Left lung (tissue), 10 donors: ENCODE measurements around the gene PRG2. TPM values are rescaled to one million over a fixed set of nuclear protein-coding genes. Genes with fewer than 3 reads are reported as not detected.

Source experiments
- ATAC-seq: fragments of 200-7000 bp; cut with Tn5 transposase; one replicate; pipeline ENCODE4 v1.9.1; 2020; ENCODE audit warnings: moderate library complexity
- DNase-seq, 4 donors: peaks; one replicate each; pipeline ENCODE4 v3.0.0-alpha.2; 2013 to 2020
- H3K27ac ChIP-seq, 2 donors: fragments of 200-600 bp; sonication (generic) in 1 of 2; one replicate each; pipeline versions ENCODE4 v1.5.0 to v1.8.0; 2020 to 2021
- H3K27me3 ChIP-seq, 2 donors: fragments of 200-600 bp; sonication (generic) in 1 of 2; one replicate each; pipeline versions ENCODE4 v1.5.0 to v1.8.0; 2020 to 2021
- H3K36me3 ChIP-seq, 2 donors: fragments of 200-600 bp; sonication (generic) in 1 of 2; one replicate each; pipeline versions ENCODE4 v1.5.0 to v1.8.0; 2020 to 2021
- H3K4me1 ChIP-seq, 2 donors: fragments of 200-600 bp; one replicate each; pipeline ENCODE4 v1.8.0; 2021
- H3K4me3 ChIP-seq, 2 donors: fragments of 200-600 bp; sonication (generic) in 1 of 2; one replicate each; pipeline versions ENCODE4 v1.5.0 to v1.8.0; 2020 to 2021; ENCODE audit warnings: mild to moderate bottlenecking in 1 of 2
- H3K9me3 ChIP-seq, 2 donors: fragments of 200-600 bp; sonication (generic) in 1 of 2; one replicate each; pipeline versions ENCODE4 v1.5.0 to v1.8.0; 2020 to 2021
- intact Hi-C, 2 donors: fragments of 100-400 bp; cut with DNase I; formaldehyde crosslinking; loops; one replicate each; pipeline versions ENCODE4 v1.11.2 to v1.14.2; 2022
- polyA plus RNA-seq, 6 donors: library from polyadenylated mRNA; unstranded; fragments of 120-200 nt; gene quantifications; one replicate each; pipeline ENCODE4 v1.2.1, GENCODE V29; 2013; ENCODE audit not compliant: insufficient read length in 6 of 6
- total RNA-seq, 2 donors: library from RNA; stranded (reverse); fragmentation: NEBNext Ultra II Directional; extraction: Animal tissue kit (Norgen Biotek cat#: 25700); gene quantifications; one replicate each; pipeline ENCODE4 v1.2.1, GENCODE V29; 2021
- TF ChIP-seq, protein P1 (sequence below), 2 donors: fragments of 200-600 bp; sonication (generic) in 1 of 2; IDR thresholded peaks; one replicate each; pipeline versions ENCODE4 v1.5.0 to v1.8.0; 2021; ENCODE audit warnings: antibody characterized with exemption in 2 of 2
- donor health status: DM: no; HTN: yes; CAD: no.
- donor health status: DM: no; HTN: no; CAD: no.

The PRG2 gene
- total and polyA plus RNA-seq, 8 donors: 0.34 to 1.7 (median 1.3) TPM; not detected in 1

DNA sequence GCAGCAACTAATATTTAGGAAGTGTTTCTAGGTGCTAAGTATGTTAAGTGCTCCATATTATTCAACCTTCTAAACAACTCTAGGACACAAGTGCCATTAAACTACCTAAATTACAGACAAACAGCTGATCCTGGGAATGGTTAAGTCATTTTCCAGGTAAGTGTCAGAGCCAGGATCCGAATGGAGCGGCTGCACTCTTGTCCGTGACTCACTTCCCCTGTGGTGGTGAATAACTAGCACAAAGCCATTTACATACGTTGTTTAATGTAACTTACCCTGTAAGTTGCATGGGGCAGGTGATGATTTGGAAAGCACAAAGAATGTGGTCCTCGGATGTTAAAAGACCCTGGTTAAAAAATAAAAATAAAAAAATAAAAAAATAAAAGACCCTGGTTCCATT is 8.8 kb upstream of the PRG2 start:
- TF ChIP-seq, protein P1, sequence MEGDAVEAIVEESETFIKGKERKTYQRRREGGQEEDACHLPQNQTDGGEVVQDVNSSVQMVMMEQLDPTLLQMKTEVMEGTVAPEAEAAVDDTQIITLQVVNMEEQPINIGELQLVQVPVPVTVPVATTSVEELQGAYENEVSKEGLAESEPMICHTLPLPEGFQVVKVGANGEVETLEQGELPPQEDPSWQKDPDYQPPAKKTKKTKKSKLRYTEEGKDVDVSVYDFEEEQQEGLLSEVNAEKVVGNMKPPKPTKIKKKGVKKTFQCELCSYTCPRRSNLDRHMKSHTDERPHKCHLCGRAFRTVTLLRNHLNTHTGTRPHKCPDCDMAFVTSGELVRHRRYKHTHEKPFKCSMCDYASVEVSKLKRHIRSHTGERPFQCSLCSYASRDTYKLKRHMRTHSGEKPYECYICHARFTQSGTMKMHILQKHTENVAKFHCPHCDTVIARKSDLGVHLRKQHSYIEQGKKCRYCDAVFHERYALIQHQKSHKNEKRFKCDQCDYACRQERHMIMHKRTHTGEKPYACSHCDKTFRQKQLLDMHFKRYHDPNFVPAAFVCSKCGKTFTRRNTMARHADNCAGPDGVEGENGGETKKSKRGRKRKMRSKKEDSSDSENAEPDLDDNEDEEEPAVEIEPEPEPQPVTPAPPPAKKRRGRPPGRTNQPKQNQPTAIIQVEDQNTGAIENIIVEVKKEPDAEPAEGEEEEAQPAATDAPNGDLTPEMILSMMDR (IDR thresholded peaks at IDR 0.05): no peak
- intact Hi-C loops: no loop called here

DNA sequence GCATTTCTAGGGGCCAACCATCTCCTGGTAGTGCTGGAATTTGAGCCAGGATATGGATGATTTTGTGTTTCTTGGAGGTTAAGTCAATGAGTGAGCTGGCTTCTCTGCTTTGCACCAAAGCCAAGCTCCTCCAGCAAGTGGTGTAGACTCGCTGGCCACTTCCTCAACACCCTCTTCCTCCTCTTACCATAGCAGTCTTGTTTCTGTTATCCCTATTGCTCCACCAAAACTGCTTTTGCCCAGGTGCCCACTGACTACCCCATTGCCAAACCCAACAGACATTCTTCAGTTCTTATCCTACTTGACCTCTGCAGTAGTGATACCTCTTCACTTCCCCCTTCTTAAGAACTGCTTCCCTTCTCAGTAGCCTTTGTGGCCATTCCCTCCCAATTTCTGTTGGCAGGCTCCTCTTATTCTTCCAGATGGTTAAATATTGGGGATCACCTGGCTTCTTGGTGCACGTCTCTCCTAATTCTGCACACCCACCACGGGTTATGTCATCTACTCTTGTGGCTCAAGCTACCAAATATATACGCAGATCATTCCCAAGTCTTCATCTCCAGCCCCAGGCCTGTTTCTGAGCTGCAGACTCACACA is 7.0 kb upstream of the PRG2 start:
- Histone ChIP-seq H3K27ac (no peak overlapping the region), H3K9me3 (no peaks in the 10 kb centered on the region), H3K27me3 (no peaks in the 10 kb centered on the region), H3K4me3 (no peak overlapping the region), H3K36me3 (no peaks in the 10 kb centered on the region), H3K4me1 (no peaks in the 10 kb centered on the region)
- ATAC-seq: no peak
- TF ChIP-seq, protein P1 (IDR thresholded peaks at IDR 0.05): no peak
- no peak for DNase-seq
- intact Hi-C loops: no loop called here

More for the DNA sequence above, 8.8 kb upstream of the PRG2 start:
- ATAC-seq: no peak
- Histone ChIP-seq H3K27ac (no peak overlapping the region), H3K4me3 (no peak overlapping the region), H3K36me3 (no peaks in the 10 kb centered on the region), H3K9me3 (no peaks in the 10 kb centered on the region), H3K4me1 (no peaks in the 10 kb centered on the region), H3K27me3 (no peaks in the 10 kb centered on the region)
- DNase-seq: no peak

DNA sequence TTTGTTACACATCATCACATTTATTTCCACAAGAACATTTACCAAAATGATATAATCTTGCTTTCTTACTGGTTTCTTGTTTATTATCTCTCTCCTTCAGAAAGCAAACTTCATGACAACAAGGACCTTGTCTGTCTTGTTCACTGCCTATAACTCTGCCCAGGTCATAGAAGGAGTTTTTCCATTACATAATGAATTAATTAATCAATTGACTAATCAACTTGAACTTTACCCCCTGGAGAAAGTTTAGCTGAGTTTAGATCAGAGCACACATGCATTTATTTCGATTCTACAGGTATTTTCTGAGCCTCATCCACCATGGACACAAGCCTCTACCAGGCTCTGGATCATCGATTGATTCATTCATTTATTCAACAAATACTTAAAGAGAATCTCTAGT is 6.3 kb upstream of the PRG2 start:
- no peaks in the 10 kb centered on the region for H3K27me3 ChIP-seq
- intact Hi-C loops: no loop called here
- ATAC-seq: no peak
- no peaks in the 10 kb centered on the region for H3K4me1 ChIP-seq
- no peaks in the 10 kb centered on the region for H3K36me3 ChIP-seq
- no peak overlapping the region for H3K4me3 ChIP-seq
- no peak overlapping the region for H3K27ac ChIP-seq
- no peak for DNase-seq
- no peaks in the 10 kb centered on the region for H3K9me3 ChIP-seq
- TF ChIP-seq, protein P1 (IDR thresholded peaks at IDR 0.05): no peak

DNA sequence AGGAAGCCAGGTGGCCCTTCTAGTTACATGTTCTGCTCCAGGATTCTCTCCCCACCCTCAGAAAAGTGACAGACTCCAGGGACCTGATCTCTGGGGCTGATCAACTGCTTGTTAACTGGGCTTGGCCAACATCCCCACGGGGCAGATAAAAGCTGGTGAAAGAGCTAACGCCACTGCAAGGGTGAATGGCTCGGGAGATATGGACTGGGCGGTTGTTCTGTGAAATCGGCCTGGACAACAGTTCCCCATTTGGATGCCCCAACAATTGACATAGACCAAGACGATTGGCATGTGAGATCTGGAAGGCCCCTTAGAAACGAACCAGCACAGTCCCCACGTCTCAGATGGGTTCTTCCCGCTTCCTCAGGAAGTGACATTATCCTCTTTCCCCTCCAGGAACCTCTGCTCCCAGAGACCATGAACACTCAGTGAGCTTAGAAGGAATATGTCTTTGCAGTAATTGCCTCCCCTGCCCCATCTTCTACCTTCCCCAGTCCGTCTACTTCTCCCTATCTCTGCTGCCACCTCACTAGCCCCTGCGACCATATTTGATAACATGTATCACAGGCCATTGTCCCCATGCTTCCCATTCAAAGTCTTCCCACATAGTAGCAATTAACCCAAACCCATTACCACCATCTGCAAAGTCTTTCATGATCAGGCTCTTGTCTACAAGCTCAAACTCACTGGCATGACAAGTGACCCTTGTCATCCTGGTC is 5.6 kb upstream of the PRG2 start:
- no peak overlapping the region for H3K27ac ChIP-seq
- DNase-seq (no peak), ATAC-seq (no peak)
- H3K36me3 ChIP-seq: no peaks in the 10 kb centered on the region
- no peak overlapping the region for H3K4me3 ChIP-seq
- H3K27me3 ChIP-seq: no peaks in the 10 kb centered on the region
- H3K4me1 ChIP-seq: no peaks in the 10 kb centered on the region
- no peaks in the 10 kb centered on the region for H3K9me3 ChIP-seq
- intact Hi-C loops: no loop called here
- TF ChIP-seq, protein P1 (IDR thresholded peaks at IDR 0.05): no peak

DNA sequence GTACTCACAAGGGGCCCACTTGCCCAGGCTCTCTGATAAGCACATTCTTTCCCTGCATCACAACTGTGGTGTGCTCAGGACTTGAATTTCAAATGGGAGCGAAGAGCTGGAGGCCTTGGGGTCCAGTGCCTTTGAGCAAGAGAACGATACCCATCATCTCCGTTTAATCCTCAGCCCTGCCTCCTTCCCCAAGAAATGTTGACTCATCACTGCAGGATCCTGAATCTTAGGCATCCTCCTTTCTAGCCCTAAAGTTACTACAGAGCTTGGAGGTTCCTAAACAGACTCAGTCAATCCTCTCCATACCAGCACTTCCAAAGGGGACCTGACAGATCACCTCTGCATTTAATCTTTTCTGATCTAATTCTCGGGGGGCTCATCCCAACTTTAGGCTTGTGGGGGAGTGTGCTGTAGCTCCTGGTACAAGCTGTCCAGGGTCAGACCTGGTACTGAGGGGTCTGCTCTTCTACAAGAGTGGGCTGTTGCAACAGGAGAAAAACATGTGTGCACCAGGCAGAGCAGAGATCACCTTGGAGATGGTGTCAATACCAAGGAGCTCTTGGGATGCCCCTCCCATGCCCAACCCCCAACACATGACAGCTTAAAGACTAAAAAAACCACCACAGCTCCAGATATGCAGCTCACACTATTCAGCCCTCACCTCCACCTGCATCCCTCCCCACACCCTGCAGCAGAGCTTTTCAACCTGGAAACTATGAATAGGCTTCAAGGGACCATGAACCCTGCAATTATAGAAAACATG is 3.9 kb upstream of the PRG2 start:
- no peak overlapping the region for H3K27ac ChIP-seq
- H3K4me1 ChIP-seq: no peaks in the 10 kb centered on the region
- no peak overlapping the region for H3K4me3 ChIP-seq
- intact Hi-C loops: no loop called here
- H3K9me3 ChIP-seq: no peaks in the 10 kb centered on the region
- TF ChIP-seq, protein P1 (IDR thresholded peaks at IDR 0.05): no peak
- no peak for DNase-seq
- no peak for ATAC-seq
- H3K36me3 ChIP-seq: no peaks in the 10 kb centered on the region
- no peaks in the 10 kb centered on the region for H3K27me3 ChIP-seq
